Smooth muscle cell (in vitro differentiated cells): ENCODE data around the gene PDZRN4. TPM values are rescaled to one million over a fixed set of nuclear protein-coding genes. Genes with fewer than 3 reads are reported as not detected.

Experiments used
- DNase-seq: peaks from one replicate; lab custom pipeline; 2025; ENCODE audit not compliant: unreplicated experiment; lab: John Stamatoyannopoulos, UW
- H2AFZ ChIP-seq: fragments of 200-600 bp; sonication (generic); 2 replicates; pipeline ENCODE4 v1.6.0; 2016; ENCODE audit warnings: antibody characterized with exemption, low read depth, mild to moderate bottlenecking
- H3F3A ChIP-seq: fragments of 200-600 bp; sonication (generic); 2 replicates; pipeline ENCODE4 v1.6.0; 2017; ENCODE audit warnings: antibody characterized with exemption, low read depth
- H3K27ac ChIP-seq: fragments of 200-600 bp; sonication (generic); 2 replicates; pipeline ENCODE4 v1.5.1; 2016; ENCODE audit warnings: low read depth, mild to moderate bottlenecking
- H3K27me3 ChIP-seq: fragments of 200-600 bp; sonication (generic); 2 replicates; pipeline ENCODE4 v1.6.1; 2016; ENCODE audit warnings: low read depth, mild to moderate bottlenecking
- H3K36me3 ChIP-seq: fragments of 200-600 bp; sonication (generic); 2 replicates; pipeline ENCODE4 v1.5.1; 2016; ENCODE audit warnings: low read depth
- H3K4me1 ChIP-seq: fragments of 200-600 bp; sonication (generic); 2 replicates; pipeline ENCODE4 v1.5.1; 2016; ENCODE audit warnings: low read depth
- H3K4me2 ChIP-seq: fragments of 200-600 bp; sonication (generic); 2 replicates; pipeline ENCODE4 v1.6.0; 2016; ENCODE audit warnings: mild to moderate bottlenecking
- H3K4me3 ChIP-seq: fragments of 200-600 bp; sonication (generic); 2 replicates; pipeline ENCODE4 v1.5.1; 2016; ENCODE audit warnings: mild to moderate bottlenecking
- H3K79me2 ChIP-seq: fragments of 200-600 bp; sonication (generic); 2 replicates; pipeline ENCODE4 v1.6.0; 2016; ENCODE audit warnings: low read depth, mild to moderate bottlenecking
- H3K9ac ChIP-seq: fragments of 200-600 bp; sonication (generic); 2 replicates; pipeline ENCODE4 v1.6.0; 2016; ENCODE audit warnings: low read depth
- H3K9me3 ChIP-seq: fragments of 200-600 bp; sonication (generic); replicated peaks from 2 replicates; pipeline ENCODE4 v1.5.1; 2016; ENCODE audit warnings: low read depth
- H4K20me1 ChIP-seq: fragments of 200-600 bp; sonication (generic); 2 replicates; pipeline ENCODE4 v1.6.0; 2016; ENCODE audit warnings: low read depth
- CTCF ChIP-seq: fragments of 200-600 bp; sonication (generic); IDR thresholded peaks from 2 replicates; pipeline ENCODE4 v1.5.1; 2017; ENCODE audit warnings: borderline replicate concordance, mild to moderate bottlenecking, antibody characterized with exemption; ENCODE audit not compliant: insufficient read depth, poor library complexity, severe bottlenecking
- WGBS: methylation state at CpG from one replicate; pipeline ENCODE4 v1.1.7; 2016; ENCODE audit warnings: low lambda C conversion rate; 5-methylcytosine and 5-hydroxymethylcytosine counted together
- polyA plus RNA-seq: library from polyadenylated mRNA; unstranded; fragments of >200 nt; fragmentation: Nextera tagmentation; extraction: Ambion mirVana; gene quantifications from 2 replicates; pipeline ENCODE4 v1.2.1, GENCODE V29; 2016
- total RNA-seq: library from RNA; depleted of rRNA; stranded (reverse); fragments of >200 nt; gene quantifications from 2 replicates; pipeline ENCODE4 v1.2.3, GENCODE V29; 2014

PDZRN4 gene
- total and polyA plus RNA-seq, 2 experiments from 2014 or later: 4.7 to 5.4 TPM

DNA sequence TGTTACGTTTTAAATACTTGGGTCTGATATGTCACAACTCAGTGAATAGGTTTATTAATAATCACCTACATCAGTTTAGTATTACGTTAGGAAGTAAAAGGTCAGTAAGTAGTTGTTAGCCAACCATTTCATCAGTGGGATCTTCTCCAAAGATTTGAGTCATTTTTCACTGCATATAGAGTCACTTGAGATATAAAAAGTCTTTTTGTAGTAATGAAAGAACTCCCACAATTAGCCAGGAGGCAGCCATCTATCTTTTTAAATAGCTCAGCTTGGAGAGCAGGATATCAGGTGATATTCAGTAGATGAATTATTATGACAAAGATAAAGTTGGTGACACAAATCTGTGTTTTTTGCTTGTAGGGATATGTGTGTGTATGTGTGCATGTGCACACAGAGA is 309.3 kb downstream of the PDZRN4 start:
- DNase-seq: no peak
- Histone ChIP-seq H3K4me3 (no peak overlapping the region), H3K9me3 (no peaks in the 10 kb centered on the region), H3K27me3 (no peaks in the 10 kb centered on the region), H3K9ac (no peak overlapping the region), H3K4me1 (no peaks in the 10 kb centered on the region), H4K20me1 (no peaks in the 10 kb centered on the region), H3K4me2 (no peak overlapping the region), H2AFZ (no peak overlapping the region), H3K27ac (no peak overlapping the region), H3K79me2 (no peaks in the 10 kb centered on the region), H3F3A (no peaks in the 10 kb centered on the region), H3K36me3 (no peaks in the 10 kb centered on the region)
- TF ChIP-seq CTCF: no peak
- 79% methylated on average over 2 of the region's 2 CpGs for WGBS

DNA sequence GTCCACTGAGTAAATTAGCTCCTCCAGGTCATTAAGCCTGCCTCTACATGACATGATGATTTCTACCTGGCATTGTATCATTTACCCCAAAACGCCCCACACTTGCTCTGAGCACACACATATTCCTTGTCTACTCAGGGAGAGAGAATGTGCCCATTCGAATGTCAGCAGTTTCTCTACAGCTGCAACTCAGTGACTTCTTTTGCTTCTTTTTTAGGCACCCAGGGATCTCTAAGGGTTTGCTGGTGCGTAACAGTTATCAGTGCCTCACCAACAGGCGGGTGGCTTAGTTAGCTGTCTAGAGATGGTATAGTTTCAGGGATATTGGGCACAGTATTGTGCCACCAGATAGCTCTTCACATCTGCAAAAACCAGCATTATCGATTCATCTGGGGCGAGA is 316.9 kb downstream of the PDZRN4 start:
- TF ChIP-seq CTCF: no peak
- no peaks in the 10 kb centered on the region for H3K9me3 ChIP-seq
- H3K4me3 ChIP-seq: no peak overlapping the region
- H3K4me1 ChIP-seq: no peaks in the 10 kb centered on the region
- H2AFZ ChIP-seq: peak overlapping the region; percentile 63
- no peaks in the 10 kb centered on the region for H3K36me3 ChIP-seq
- H3K9ac ChIP-seq: no peak overlapping the region
- WGBS: 87% methylated on average over 6 of the region's 6 CpGs
- no peaks in the 10 kb centered on the region for H3K27me3 ChIP-seq
- DNase-seq: no peak
- H3K79me2 ChIP-seq: peaks cover 4% of the 10 kb centered on the region
- H3K4me2 ChIP-seq: no peak overlapping the region
- H4K20me1 ChIP-seq: no peaks in the 10 kb centered on the region
- H3F3A ChIP-seq: no peaks in the 10 kb centered on the region
- H3K27ac ChIP-seq: no peak overlapping the region

- Histone ChIP-seq H2AFZ (no peak overlapping the region), H3K36me3 (no peaks in the 10 kb centered on the region), H3K4me2 (no peak overlapping the region), H3K4me1 (no peaks in the 10 kb centered on the region), H4K20me1 (no peaks in the 10 kb centered on the region), H3K79me2 (peaks cover 4% of the 10 kb centered on the region), H3K9me3 (no peaks in the 10 kb centered on the region), H3K9ac (no peak overlapping the region), H3K27ac (no peak overlapping the region), H3K27me3 (no peaks in the 10 kb centered on the region), H3K4me3 (no peak overlapping the region), H3F3A (no peaks in the 10 kb centered on the region)
- 81% methylated on average over 3 of the region's 3 CpGs for WGBS
- DNase-seq: no peak
- TF ChIP-seq CTCF: no peak
These were observed 319.2 kb downstream of the PDZRN4 start for GRCh38 chr12:41507286-41507685.

GRCh38 chr12:41509271-41510055 is 321.3 kb downstream of the PDZRN4 start:
- H3K9ac ChIP-seq: no peak overlapping the region
- TF ChIP-seq CTCF: no peak
- H3K4me2 ChIP-seq: peak overlapping the region; percentile 79
- H2AFZ ChIP-seq: peak overlapping the region; percentile 64
- no peaks in the 10 kb centered on the region for H3K36me3 ChIP-seq
- no peaks in the 10 kb centered on the region for H3F3A ChIP-seq
- H3K9me3 ChIP-seq: no peaks in the 10 kb centered on the region
- H3K27me3 ChIP-seq: no peaks in the 10 kb centered on the region
- WGBS: 44% methylated on average over 4 of the region's 4 CpGs
- DNase-seq: no peak
- H3K27ac ChIP-seq: peak overlapping the region; percentile 75
- H3K4me1 ChIP-seq: no peaks in the 10 kb centered on the region
- no peaks in the 10 kb centered on the region for H4K20me1 ChIP-seq
- no peak overlapping the region for H3K4me3 ChIP-seq
- H3K79me2 ChIP-seq: peaks cover 4% of the 10 kb centered on the region
